Fibroblast of lung (primary cell): Measurements from ENCODE around the gene ZBTB9.

Experiments
- EZH2 ChIP-seq: IDR thresholded peaks from 2 replicates; pipeline ENCODE4 v1.5.1; 2012; ENCODE audit warnings: low read length, control low read depth, mild to moderate bottlenecking; ENCODE audit errors: missing control alignments
- TF ChIP-seq, protein P1 (sequence below), 2 donors: IDR thresholded peaks in 1 of 2; conservative IDR thresholded peaks in 1 of 2; 1 replicate in 1 of 2; 2 replicates in 1 of 2; pipeline ENCODE4 v1.5.1; 2011 to 2012; ENCODE audit warnings: low read length in 2 of 2, control low read depth in 1 of 2, inconsistent platforms in 1 of 2, low read depth in 1 of 2, mild to moderate bottlenecking in 1 of 2

- TF ChIP-seq, protein P1, sequence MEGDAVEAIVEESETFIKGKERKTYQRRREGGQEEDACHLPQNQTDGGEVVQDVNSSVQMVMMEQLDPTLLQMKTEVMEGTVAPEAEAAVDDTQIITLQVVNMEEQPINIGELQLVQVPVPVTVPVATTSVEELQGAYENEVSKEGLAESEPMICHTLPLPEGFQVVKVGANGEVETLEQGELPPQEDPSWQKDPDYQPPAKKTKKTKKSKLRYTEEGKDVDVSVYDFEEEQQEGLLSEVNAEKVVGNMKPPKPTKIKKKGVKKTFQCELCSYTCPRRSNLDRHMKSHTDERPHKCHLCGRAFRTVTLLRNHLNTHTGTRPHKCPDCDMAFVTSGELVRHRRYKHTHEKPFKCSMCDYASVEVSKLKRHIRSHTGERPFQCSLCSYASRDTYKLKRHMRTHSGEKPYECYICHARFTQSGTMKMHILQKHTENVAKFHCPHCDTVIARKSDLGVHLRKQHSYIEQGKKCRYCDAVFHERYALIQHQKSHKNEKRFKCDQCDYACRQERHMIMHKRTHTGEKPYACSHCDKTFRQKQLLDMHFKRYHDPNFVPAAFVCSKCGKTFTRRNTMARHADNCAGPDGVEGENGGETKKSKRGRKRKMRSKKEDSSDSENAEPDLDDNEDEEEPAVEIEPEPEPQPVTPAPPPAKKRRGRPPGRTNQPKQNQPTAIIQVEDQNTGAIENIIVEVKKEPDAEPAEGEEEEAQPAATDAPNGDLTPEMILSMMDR (conservative IDR thresholded peaks at IDR 0.05 in 1 of 2, IDR thresholded peaks at IDR 0.05 in 1 of 2; ENCODE audit: low read depth in 1 of 2, low read length in 2 of 2) = no peak
- TF ChIP-seq EZH2 = no peak
These were observed 13.6 kb upstream of the ZBTB9 start for GRCh38 chr6:33440649-33441309.
